Loucy (cell line): ENCODE results near the gene CLIC3.

Experiments used
- H2AFZ ChIP-seq: fragments of 200-600 bp; sonication (generic); 2 replicates; pipeline ENCODE4 v1.6.0; 2016; ENCODE audit warnings: antibody characterized with exemption, mild to moderate bottlenecking, low read length, moderate library complexity
- H3F3A ChIP-seq: fragments of 200-600 bp; 2 replicates; pipeline ENCODE4 v1.6.0; 2016; ENCODE audit warnings: antibody characterized with exemption, low read depth, mild to moderate bottlenecking
- H3K27me3 ChIP-seq: fragments of 200-600 bp; sonication (generic); 2 replicates; pipeline ENCODE4 v1.6.1; 2014; ENCODE audit warnings: low read length, mild to moderate bottlenecking; ENCODE audit not compliant: insufficient read depth, poor library complexity, severe bottlenecking
- H3K36me3 ChIP-seq: fragments of 200-600 bp; sonication (generic); 2 replicates; pipeline ENCODE4 v1.6.1; 2016; ENCODE audit warnings: low read length; ENCODE audit not compliant: insufficient read depth
- H3K4me1 ChIP-seq: fragments of 200-600 bp; sonication (generic); 2 replicates; pipeline ENCODE4 v1.5.1; 2014; ENCODE audit warnings: low read length, mild to moderate bottlenecking; ENCODE audit not compliant: insufficient read depth, poor library complexity, severe bottlenecking
- H3K4me2 ChIP-seq: fragments of 200-600 bp; sonication (generic); 2 replicates; pipeline ENCODE4 v1.6.0; 2014; ENCODE audit warnings: antibody characterized with exemption, low read length, low read depth, mild to moderate bottlenecking; ENCODE audit not compliant: poor library complexity, severe bottlenecking
- H3K4me3 ChIP-seq: fragments of 200-600 bp; sonication (generic); 2 replicates; pipeline ENCODE4 v1.5.1; 2014; ENCODE audit warnings: low read length, mild to moderate bottlenecking, mixed read lengths; ENCODE audit not compliant: poor library complexity, severe bottlenecking
- H3K79me2 ChIP-seq: fragments of 200-600 bp; sonication (generic); 2 replicates; pipeline ENCODE4 v1.6.1; 2014; ENCODE audit warnings: low read length; ENCODE audit not compliant: insufficient read depth
- H3K9ac ChIP-seq: fragments of 200-600 bp; sonication (generic); 2 replicates; pipeline ENCODE4 v1.6.0; 2014; ENCODE audit warnings: mild to moderate bottlenecking, low read depth, low read length, moderate library complexity; ENCODE audit not compliant: poor library complexity, severe bottlenecking
- H3K9me2 ChIP-seq: fragments of 200-600 bp; sonication (generic); replicated peaks from 2 replicates; pipeline ENCODE4 v1.6.1; 2016; ENCODE audit warnings: low read depth, low read length, mixed read lengths
- H3K9me3 ChIP-seq: fragments of 200-600 bp; sonication (generic); 2 replicates; pipeline ENCODE4 v1.6.1; 2014; ENCODE audit warnings: mild to moderate bottlenecking, antibody characterized with exemption, low read length, low read depth; ENCODE audit not compliant: insufficient read depth
- H4K20me1 ChIP-seq: fragments of 200-600 bp; sonication (generic); 2 replicates; pipeline ENCODE4 v1.6.0; 2014; ENCODE audit warnings: antibody characterized with exemption, low read length, mild to moderate bottlenecking; ENCODE audit not compliant: insufficient read depth, poor library complexity, severe bottlenecking
- EZH2phosphoT487 ChIP-seq: fragments of 200-600 bp; IDR thresholded peaks from 2 replicates; pipeline ENCODE4 v1.6.1; 2018; ENCODE audit warnings: antibody characterized with exemption, mild to moderate bottlenecking, moderate library complexity, borderline replicate concordance
- TF ChIP-seq, protein P1 (sequence below): fragments of 200-600 bp; sonication (generic); conservative IDR thresholded peaks from 2 replicates; pipeline ENCODE4 v1.5.1; 2014; ENCODE audit warnings: mild to moderate bottlenecking, antibody characterized with exemption, low read length

The CLIC3 gene

GRCh38 chr9:136960938-136961275 is 35.5 kb downstream of the CLIC3 start:
- no peaks in the 10 kb centered on the region for H3K9me3 ChIP-seq
- H4K20me1 ChIP-seq, result no peaks in the 10 kb centered on the region
- no peaks in the 10 kb centered on the region for H3K36me3 ChIP-seq
- no peaks in the 10 kb centered on the region for H3K27me3 ChIP-seq
- H2AFZ ChIP-seq, result no peak overlapping the region
- no peaks in the 10 kb centered on the region for H3K79me2 ChIP-seq
- no peak overlapping the region for H3K4me2 ChIP-seq
- TF ChIP-seq EZH2phosphoT487, result no peak
- TF ChIP-seq, protein P1, sequence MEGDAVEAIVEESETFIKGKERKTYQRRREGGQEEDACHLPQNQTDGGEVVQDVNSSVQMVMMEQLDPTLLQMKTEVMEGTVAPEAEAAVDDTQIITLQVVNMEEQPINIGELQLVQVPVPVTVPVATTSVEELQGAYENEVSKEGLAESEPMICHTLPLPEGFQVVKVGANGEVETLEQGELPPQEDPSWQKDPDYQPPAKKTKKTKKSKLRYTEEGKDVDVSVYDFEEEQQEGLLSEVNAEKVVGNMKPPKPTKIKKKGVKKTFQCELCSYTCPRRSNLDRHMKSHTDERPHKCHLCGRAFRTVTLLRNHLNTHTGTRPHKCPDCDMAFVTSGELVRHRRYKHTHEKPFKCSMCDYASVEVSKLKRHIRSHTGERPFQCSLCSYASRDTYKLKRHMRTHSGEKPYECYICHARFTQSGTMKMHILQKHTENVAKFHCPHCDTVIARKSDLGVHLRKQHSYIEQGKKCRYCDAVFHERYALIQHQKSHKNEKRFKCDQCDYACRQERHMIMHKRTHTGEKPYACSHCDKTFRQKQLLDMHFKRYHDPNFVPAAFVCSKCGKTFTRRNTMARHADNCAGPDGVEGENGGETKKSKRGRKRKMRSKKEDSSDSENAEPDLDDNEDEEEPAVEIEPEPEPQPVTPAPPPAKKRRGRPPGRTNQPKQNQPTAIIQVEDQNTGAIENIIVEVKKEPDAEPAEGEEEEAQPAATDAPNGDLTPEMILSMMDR, result no peak
- H3K9ac ChIP-seq, result no peak overlapping the region
- no peaks in the 10 kb centered on the region for H3F3A ChIP-seq
- peaks cover 5% of the 10 kb centered on the region for H3K4me1 ChIP-seq
- no peak overlapping the region for H3K4me3 ChIP-seq
- no peaks in the 10 kb centered on the region for H3K9me2 ChIP-seq

- Histone ChIP-seq H3K9me2 (no peaks in the 10 kb centered on the region), H4K20me1 (no peaks in the 10 kb centered on the region), H3K4me3 (no peak overlapping the region), H3K27me3 (no peaks in the 10 kb centered on the region), H3K9ac (no peak overlapping the region), H3K36me3 (no peaks in the 10 kb centered on the region), H3K4me2 (no peak overlapping the region), H2AFZ (no peak overlapping the region), H3K4me1 (no peaks in the 10 kb centered on the region), H3K79me2 (no peaks in the 10 kb centered on the region), H3K9me3 (no peaks in the 10 kb centered on the region), H3F3A (no peaks in the 10 kb centered on the region)
- TF ChIP-seq, protein P1, result no peak
- no peak for TF ChIP-seq EZH2phosphoT487
Measured at GRCh38 chr9:136960212-136960937, 36.0 kb downstream of the CLIC3 start.

- H2AFZ ChIP-seq, result no peak overlapping the region
- H3K9me3 ChIP-seq, result no peaks in the 10 kb centered on the region
- H3K4me1 ChIP-seq, result no peaks in the 10 kb centered on the region
- no peaks in the 10 kb centered on the region for H3K27me3 ChIP-seq
- H3K4me3 ChIP-seq, result no peak overlapping the region
- TF ChIP-seq, protein P1, result no peak
- TF ChIP-seq EZH2phosphoT487, result no peak
- H3K9ac ChIP-seq, result no peak overlapping the region
- no peaks in the 10 kb centered on the region for H3K79me2 ChIP-seq
- H4K20me1 ChIP-seq, result no peaks in the 10 kb centered on the region
- H3K36me3 ChIP-seq, result no peaks in the 10 kb centered on the region
- H3K4me2 ChIP-seq, result no peak overlapping the region
- no peaks in the 10 kb centered on the region for H3K9me2 ChIP-seq
- H3F3A ChIP-seq, result no peaks in the 10 kb centered on the region
Measured at GRCh38 chr9:136958898-136959850, 37.2 kb downstream of the CLIC3 start.
